Transverse colon (tissue), 4 donors: ENCODE measurements around the gene RAI14. TPM values are rescaled to one million over a fixed set of nuclear protein-coding genes. Genes with fewer than 3 reads are reported as not detected.
A peak's percentile ranks its signal among the peaks of the same experiment; 100 is the strongest.

ENCODE experiments used
- DNase-seq: peaks from one replicate; pipeline ENCODE4 v3.0.0-alpha.2; 2019
- H3K27ac ChIP-seq, 4 donors: fragments of 200-600 bp; sonication (generic); 2 replicates each; pipeline ENCODE4 v1.5.1; 2016 to 2018; ENCODE audit warnings: inconsistent platforms in 4 of 4
- H3K27me3 ChIP-seq: fragments of 200-600 bp; sonication (generic); 2 replicates; pipeline ENCODE4 v1.5.1; 2017; ENCODE audit warnings: inconsistent platforms
- H3K36me3 ChIP-seq, 4 donors: fragments of 200-600 bp; sonication (generic); 2 replicates each; pipeline ENCODE4 v1.5.1; 2017 to 2019; ENCODE audit warnings: inconsistent platforms in 4 of 4
- H3K4me1 ChIP-seq, 4 donors: fragments of 200-600 bp; sonication (generic); 2 replicates each; pipeline ENCODE4 v1.5.1; 2017 to 2020; ENCODE audit warnings: inconsistent platforms in 4 of 4
- H3K4me3 ChIP-seq, 4 donors: fragments of 200-600 bp; sonication (generic); 1 replicate in 1 of 4; 2 replicates in 3 of 4; pipeline versions ENCODE4 v1.5.1 to v1.6.1; 2017 to 2019; ENCODE audit warnings: inconsistent platforms in 4 of 4
- H3K9me3 ChIP-seq, 2 donors: fragments of 200-600 bp; sonication (generic); 2 replicates each; pipeline ENCODE4 v1.5.1; 2017 to 2019; ENCODE audit warnings: inconsistent platforms in 2 of 2
- EP300 ChIP-seq: sonication (generic); formaldehyde crosslinking; IDR thresholded peaks from one replicate; pipeline ENCODE4 v1.6.1; 2017; ENCODE audit warnings: antibody characterized with exemption, low read depth
- POLR2A ChIP-seq: fragments of 450-650 bp; IDR thresholded peaks from one replicate; pipeline ENCODE4 v1.6.1; 2016; ENCODE audit warnings: antibody characterized with exemption, mild to moderate bottlenecking, moderate library complexity
- POLR2AphosphoS5 ChIP-seq, 3 donors: sonication (generic); formaldehyde crosslinking; IDR thresholded peaks; one replicate each; pipeline ENCODE4 v1.6.1; 2016; ENCODE audit warnings: antibody characterized with exemption in 3 of 3
- WGBS, 2 donors: methylation state at CpG; one replicate each; pipeline ENCODE4 v1.1.5; 2018; ENCODE audit warnings: low coverage in 1 of 2; 5-methylcytosine and 5-hydroxymethylcytosine counted together
- in situ Hi-C, 4 donors: fragments of 200-750 bp; cut with MboI; loops; one replicate each; pipeline versions ENCODE4 v1.15.0 to v1.15.1; 2017; ENCODE audit warnings: low sequenced_read_pairs in 3 of 4, low pct_ligation_motif_present in 1 of 4, low pct_unique_long_range_greater_than_20kb in 1 of 4
- intact Hi-C: fragments of 100-400 bp; cut with DNase I; formaldehyde crosslinking; loops from one replicate; pipeline ENCODE4 v1.15.1; 2023; ENCODE audit warnings: low total_unique reads
- total RNA-seq, 4 donors: library from RNA; depleted of rRNA; stranded (reverse); fragments of >200 nt; gene quantifications; one replicate each; pipeline ENCODE4 v1.1.0, GENCODE V29; 2016
- TF ChIP-seq, protein P1 (sequence below), 5 experiments: fragments of 200-600 bp in 3 of 5; fragments of 450-650 bp in 2 of 5; sonication (generic) in 3 of 5; IDR thresholded peaks; 1 replicate in 2 of 5; 2 replicates in 3 of 5; pipeline ENCODE4 v1.5.1; 2016 to 2017; ENCODE audit warnings: antibody characterized with exemption in 5 of 5, inconsistent platforms in 3 of 5, mild to moderate bottlenecking in 2 of 5, moderate library complexity in 1 of 5

The RAI14 gene
- total RNA-seq = 10 to 100 TPM; 13.9 to 18.3 (median 15.3) TPM

DNA sequence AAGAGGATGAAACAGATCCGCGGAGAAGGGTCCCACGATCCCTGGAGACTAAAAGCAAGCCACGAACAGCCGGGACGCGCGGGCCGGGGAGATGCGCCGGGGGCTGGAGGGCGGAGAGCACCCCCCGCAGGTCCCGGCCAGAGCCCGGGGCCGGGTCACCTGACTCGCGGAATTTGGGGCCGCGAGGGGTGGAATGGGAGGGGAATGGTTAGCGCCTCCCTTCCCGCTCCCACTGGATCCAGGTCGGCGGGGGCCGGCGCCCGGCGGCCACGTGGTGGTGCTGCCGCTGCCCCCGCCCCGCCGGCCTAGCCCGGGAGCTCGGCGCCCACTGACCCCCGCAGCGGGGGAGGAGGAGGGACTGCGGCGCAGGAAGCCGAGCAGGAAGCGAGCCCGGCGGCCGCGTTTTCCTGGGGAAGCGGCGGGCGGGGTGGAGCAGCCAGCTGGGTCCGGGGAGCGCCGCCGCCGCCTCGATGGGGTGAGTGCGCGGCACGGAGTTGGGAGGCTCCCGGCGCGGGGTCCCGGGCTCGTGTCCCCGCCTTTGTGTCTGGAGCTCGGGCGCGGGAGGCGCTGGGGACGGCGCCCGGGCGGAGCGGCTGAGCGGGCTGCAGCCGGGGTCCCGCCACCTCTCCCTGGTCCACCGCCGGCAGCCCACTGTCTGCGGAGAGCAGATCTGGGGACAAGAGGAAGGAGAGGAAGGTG is at the start of gene RAI14:
TSS of gene RAI14 (plus strand) at position 328 of the 699 bp plus-strand sequence. CDS start 30,592 bp downstream, outside the sequence.
- no peaks in the 10 kb centered on the region for H3K27me3 ChIP-seq
- TF ChIP-seq POLR2A (peak; percentile 8), POLR2AphosphoS5 (IDR thresholded peaks at IDR 0.05) (peak; percentile 44 to 73 (median 72)), EP300 (no peak)
- TF ChIP-seq, protein P1, sequence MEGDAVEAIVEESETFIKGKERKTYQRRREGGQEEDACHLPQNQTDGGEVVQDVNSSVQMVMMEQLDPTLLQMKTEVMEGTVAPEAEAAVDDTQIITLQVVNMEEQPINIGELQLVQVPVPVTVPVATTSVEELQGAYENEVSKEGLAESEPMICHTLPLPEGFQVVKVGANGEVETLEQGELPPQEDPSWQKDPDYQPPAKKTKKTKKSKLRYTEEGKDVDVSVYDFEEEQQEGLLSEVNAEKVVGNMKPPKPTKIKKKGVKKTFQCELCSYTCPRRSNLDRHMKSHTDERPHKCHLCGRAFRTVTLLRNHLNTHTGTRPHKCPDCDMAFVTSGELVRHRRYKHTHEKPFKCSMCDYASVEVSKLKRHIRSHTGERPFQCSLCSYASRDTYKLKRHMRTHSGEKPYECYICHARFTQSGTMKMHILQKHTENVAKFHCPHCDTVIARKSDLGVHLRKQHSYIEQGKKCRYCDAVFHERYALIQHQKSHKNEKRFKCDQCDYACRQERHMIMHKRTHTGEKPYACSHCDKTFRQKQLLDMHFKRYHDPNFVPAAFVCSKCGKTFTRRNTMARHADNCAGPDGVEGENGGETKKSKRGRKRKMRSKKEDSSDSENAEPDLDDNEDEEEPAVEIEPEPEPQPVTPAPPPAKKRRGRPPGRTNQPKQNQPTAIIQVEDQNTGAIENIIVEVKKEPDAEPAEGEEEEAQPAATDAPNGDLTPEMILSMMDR (IDR thresholded peaks at IDR 0.05) = no peak
- 2% methylated on average over 39 of the region's 79 CpGs; no CpG with 5 or more reads in 1 of the 2 donors for WGBS, 2 donors
- in situ Hi-C loops = no loop called here
- H3K27ac ChIP-seq = peak within 1 kb of the TSS; percentile 89 to 94 (median 92)
- H3K9me3 ChIP-seq = no peaks in the 10 kb centered on the region
- intact Hi-C loops = loop anchor here (10.0 kb wide), 1 partner anchor 131 kb away; no protein-coding TSS in a partner anchor
- H3K36me3 ChIP-seq = no peaks in the 10 kb centered on the region
- peaks cover 5 to 22% (median 14%) of the 10 kb centered on the region in 4 donors for H3K4me1 ChIP-seq
- DNase-seq = peak; percentile 73
- peak within 1 kb of the TSS; percentile 72 to 91 (median 87) for H3K4me3 ChIP-seq

DNA sequence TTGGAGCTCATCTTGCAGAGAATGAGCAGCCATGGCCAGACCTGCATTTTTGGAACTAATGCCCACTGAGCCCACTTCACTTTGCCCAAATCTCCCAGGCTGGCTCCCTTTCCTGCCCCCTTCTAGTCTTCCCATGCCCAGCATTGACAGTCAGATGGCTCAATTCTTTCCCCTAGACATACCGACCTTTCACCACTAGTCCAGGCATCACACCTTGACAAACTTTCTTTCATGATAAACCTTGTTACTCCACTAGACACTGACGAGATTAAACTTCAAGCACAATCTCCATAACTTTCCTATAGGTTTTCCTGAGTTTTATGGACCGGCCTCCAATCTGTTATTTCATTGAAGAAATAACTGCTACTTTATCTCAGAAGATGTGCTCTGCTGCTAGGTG is 47.8 kb upstream of the RAI14 start:
- intact Hi-C loops = no loop called here
- no peaks in the 10 kb centered on the region for H3K36me3 ChIP-seq
- DNase-seq = no peak
- TF ChIP-seq POLR2AphosphoS5 (IDR thresholded peaks at IDR 0.05) = no peak
- TF ChIP-seq, protein P1 (IDR thresholded peaks at IDR 0.05) = no peak
- no peak for TF ChIP-seq EP300
- no peak for TF ChIP-seq POLR2A
- peaks cover 10 to 17% (median 14%) of the 10 kb centered on the region in 4 donors for H3K4me1 ChIP-seq
- in situ Hi-C loops = no loop called here
- no peaks in the 10 kb centered on the region for H3K9me3 ChIP-seq
- no peaks in the 10 kb centered on the region for H3K27me3 ChIP-seq
- H3K27ac ChIP-seq = peak overlapping the region; percentile 35 to 61 (median 49)
- no peak overlapping the region for H3K4me3 ChIP-seq
- whole genome bisulfite sequencing, 2 donors = 54 to 71% methylated on average over 2 to 3 of the region's 3 CpGs

DNA sequence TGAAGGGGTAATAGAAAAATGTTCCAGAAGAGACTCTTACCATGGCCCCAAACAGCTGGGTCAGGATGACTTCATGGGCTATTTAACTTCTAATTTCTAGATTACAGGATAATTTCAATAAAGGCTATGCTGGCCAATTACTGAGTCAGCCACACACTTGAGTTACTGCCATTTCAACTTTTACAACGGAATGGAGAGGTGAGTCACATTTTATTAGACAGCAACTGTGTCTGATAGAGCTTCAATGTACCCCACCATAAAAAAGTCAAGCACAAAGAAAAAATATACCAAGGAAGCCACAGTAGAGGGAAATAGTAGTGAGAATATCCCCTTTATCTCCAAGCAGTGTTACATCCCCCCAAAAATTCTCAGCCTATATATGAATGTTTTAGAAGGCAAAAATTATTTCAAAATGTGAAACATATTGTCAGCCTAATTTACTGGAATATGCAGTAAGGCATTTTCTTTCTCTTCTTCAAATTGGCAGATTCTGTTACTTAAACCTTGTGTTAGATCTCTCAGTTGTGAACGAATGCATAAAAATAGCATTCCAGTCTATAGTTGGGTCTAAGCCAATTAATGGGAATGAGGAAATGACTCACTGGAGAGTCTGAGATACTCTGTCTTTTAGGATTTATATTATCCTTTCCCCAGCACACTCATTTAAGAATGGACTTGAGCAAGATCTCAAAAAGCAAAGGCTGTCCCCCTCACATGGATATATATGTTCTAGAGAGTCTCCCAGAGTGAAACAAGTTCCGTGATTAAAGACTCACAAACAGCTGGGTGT is 47.1 kb upstream of the RAI14 start:
- Histone ChIP-seq H3K36me3 (no peaks in the 10 kb centered on the region), H3K27ac (peak overlapping the region; percentile 35 to 61 (median 49)), H3K4me1 (peaks cover 10 to 17% (median 14%) of the 10 kb centered on the region in 4 donors), H3K4me3 (no peak overlapping the region), H3K9me3 (no peaks in the 10 kb centered on the region), H3K27me3 (no peaks in the 10 kb centered on the region)
- intact Hi-C loops (no loop called here), in situ Hi-C loops (no loop called here)
- DNase-seq = no peak
- TF ChIP-seq, protein P1 (IDR thresholded peaks at IDR 0.05) = no peak
- TF ChIP-seq POLR2AphosphoS5 (IDR thresholded peaks at IDR 0.05) = peak in 2 of 3 donors; percentile 44 to 52
- 23 to 29% methylated on average over 2 to 3 of the region's 3 CpGs for WGBS, 2 donors

DNA sequence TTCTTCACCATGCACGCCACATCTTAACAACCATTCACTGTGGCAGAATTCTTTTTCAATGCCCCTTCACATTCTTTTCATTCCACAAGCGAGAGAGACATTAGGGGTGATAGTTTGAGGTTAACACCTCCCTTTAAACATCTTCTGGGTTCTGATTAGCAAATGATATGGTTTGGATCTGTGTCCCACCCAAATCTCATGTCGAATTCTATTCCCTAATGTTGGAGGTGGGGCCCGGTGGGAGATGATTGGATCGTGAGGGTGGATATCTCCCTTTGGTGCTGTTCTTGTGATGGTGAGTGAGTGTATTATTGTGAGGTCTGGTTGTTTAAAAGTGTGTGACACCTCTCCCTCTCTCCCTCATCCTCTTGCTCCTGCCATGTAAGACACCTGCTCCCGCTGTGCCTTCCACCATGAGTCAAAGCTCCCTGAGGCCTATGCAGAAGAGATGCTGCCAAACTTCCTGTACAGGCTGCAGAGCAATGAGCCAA is 46.1 kb upstream of the RAI14 start:
- H3K9me3 ChIP-seq = no peaks in the 10 kb centered on the region
- TF ChIP-seq, protein P1 (IDR thresholded peaks at IDR 0.05) = no peak
- TF ChIP-seq EP300 (no peak), POLR2A (no peak), POLR2AphosphoS5 (IDR thresholded peaks at IDR 0.05) (no peak)
- no peaks in the 10 kb centered on the region for H3K27me3 ChIP-seq
- H3K4me3 ChIP-seq = no peak overlapping the region
- in situ Hi-C loops = no loop called here
- no peaks in the 10 kb centered on the region for H3K36me3 ChIP-seq
- peaks cover 10 to 17% (median 14%) of the 10 kb centered on the region in 4 donors for H3K4me1 ChIP-seq
- intact Hi-C loops = no loop called here
- H3K27ac ChIP-seq = peak overlapping the region in 3 of 4 donors; percentile 42 to 61 (median 56)
- 77 to 92% methylated on average over 2 to 6 of the region's 6 CpGs for WGBS, 2 donors
- no peak for DNase-seq
